ENCODE data around the gene YWHAQ.

DNA sequence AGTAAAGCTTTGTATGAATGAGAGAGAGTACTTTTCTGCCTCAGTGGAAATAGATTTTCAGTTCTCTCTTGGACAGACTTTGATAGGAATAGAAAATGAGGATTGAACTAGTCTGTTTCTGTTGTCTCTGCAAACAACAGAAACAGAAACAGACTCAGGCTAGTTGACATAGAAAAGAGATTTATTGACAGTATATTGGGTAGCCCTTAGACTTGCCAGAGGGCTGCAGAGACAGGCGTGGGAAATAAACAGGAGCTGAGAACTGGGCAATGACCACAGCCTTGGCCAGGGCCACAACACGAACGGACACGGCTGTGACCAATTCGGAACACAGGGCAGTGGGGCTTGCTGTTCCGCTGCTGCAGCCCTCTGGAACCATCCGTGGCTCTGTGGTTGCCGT, 30.5 kb upstream of the YWHAQ start:
- TF ChIP-seq, protein P1, sequence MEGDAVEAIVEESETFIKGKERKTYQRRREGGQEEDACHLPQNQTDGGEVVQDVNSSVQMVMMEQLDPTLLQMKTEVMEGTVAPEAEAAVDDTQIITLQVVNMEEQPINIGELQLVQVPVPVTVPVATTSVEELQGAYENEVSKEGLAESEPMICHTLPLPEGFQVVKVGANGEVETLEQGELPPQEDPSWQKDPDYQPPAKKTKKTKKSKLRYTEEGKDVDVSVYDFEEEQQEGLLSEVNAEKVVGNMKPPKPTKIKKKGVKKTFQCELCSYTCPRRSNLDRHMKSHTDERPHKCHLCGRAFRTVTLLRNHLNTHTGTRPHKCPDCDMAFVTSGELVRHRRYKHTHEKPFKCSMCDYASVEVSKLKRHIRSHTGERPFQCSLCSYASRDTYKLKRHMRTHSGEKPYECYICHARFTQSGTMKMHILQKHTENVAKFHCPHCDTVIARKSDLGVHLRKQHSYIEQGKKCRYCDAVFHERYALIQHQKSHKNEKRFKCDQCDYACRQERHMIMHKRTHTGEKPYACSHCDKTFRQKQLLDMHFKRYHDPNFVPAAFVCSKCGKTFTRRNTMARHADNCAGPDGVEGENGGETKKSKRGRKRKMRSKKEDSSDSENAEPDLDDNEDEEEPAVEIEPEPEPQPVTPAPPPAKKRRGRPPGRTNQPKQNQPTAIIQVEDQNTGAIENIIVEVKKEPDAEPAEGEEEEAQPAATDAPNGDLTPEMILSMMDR (IDR thresholded peaks at IDR 0.05), result no peak
- no peak for TF ChIP-seq POLR2A (IDR thresholded peaks at IDR 0.05)
